ENCODE data around the gene COG3.
"Not testable (repeated sequence)": the region's sequence is repeated elsewhere in the genome, so short reads cannot be mapped to it uniquely, and the experiment has no call there.

COG3 gene, protein sequence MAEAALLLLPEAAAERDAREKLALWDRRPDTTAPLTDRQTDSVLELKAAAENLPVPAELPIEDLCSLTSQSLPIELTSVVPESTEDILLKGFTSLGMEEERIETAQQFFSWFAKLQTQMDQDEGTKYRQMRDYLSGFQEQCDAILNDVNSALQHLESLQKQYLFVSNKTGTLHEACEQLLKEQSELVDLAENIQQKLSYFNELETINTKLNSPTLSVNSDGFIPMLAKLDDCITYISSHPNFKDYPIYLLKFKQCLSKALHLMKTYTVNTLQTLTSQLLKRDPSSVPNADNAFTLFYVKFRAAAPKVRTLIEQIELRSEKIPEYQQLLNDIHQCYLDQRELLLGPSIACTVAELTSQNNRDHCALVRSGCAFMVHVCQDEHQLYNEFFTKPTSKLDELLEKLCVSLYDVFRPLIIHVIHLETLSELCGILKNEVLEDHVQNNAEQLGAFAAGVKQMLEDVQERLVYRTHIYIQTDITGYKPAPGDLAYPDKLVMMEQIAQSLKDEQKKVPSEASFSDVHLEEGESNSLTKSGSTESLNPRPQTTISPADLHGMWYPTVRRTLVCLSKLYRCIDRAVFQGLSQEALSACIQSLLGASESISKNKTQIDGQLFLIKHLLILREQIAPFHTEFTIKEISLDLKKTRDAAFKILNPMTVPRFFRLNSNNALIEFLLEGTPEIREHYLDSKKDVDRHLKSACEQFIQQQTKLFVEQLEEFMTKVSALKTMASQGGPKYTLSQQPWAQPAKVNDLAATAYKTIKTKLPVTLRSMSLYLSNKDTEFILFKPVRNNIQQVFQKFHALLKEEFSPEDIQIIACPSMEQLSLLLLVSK

DNA sequence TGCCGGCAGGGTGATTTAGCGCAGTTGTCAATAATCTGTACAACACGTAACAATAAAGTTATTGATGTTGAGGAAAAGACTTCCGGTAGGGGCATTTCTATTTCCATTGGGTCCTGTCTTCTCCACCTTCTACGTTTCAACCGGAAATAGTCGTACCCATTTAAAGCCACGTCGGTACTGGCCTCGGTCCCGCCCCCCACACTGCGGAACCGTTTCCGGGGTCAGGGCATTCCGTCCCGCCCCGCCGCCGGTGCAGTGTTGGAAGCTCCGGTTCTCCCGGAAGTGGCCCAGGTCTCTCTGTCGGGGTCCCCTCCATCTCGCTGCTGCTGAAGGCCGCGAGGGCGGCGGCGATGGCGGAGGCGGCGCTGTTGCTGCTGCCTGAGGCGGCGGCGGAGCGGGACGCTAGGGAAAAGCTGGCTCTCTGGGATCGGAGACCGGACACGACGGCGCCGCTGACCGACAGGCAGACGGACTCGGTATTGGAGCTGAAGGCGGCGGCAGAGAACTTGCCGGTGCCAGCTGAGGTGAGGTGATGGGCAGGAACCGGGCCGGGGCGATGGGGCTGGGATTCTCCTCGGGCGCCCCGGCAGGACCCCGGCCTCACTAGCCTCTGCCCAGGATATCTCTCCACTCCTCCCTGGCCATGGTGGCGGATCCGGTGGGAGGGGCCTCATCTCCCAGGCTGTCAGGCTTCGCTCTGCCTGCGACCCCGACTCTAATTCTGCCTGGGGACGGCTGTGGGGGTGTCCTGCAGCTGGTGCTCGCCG, at the start of gene COG3:
TSS of gene COG3 (plus strand) at position 253 of the 767 bp plus-strand sequence. CDS start at position 351, 98 bp downstream.
- DNase-seq (ENCODE audit: low read depth) = peak; percentile 92

DNA sequence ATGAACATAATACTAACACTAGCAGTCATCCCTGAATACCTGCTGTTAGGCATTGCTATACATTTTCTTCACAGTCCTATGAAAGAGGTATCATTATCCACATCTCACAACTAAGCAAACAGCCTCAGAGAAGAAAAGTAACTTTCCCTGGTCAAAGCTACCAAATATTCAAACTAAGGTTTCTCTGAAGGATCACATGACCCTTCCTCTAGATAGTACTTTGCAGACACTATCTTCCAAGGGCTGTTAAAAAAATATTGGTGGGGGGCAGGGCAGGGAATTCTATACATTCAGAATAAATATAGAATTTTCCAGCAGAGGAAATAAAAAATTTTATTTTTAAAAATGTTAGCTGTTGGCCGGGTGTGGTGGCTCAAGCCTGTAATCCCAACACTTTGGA, 49.6 kb upstream of the COG3 start:
- DNase-seq (ENCODE audit: low read depth) = no peak

- DNase-seq (ENCODE audit: low read depth) = no peak
Observed at GRCh38 chr13:45416516-45417128, 48.1 kb upstream of the COG3 start.

DNA sequence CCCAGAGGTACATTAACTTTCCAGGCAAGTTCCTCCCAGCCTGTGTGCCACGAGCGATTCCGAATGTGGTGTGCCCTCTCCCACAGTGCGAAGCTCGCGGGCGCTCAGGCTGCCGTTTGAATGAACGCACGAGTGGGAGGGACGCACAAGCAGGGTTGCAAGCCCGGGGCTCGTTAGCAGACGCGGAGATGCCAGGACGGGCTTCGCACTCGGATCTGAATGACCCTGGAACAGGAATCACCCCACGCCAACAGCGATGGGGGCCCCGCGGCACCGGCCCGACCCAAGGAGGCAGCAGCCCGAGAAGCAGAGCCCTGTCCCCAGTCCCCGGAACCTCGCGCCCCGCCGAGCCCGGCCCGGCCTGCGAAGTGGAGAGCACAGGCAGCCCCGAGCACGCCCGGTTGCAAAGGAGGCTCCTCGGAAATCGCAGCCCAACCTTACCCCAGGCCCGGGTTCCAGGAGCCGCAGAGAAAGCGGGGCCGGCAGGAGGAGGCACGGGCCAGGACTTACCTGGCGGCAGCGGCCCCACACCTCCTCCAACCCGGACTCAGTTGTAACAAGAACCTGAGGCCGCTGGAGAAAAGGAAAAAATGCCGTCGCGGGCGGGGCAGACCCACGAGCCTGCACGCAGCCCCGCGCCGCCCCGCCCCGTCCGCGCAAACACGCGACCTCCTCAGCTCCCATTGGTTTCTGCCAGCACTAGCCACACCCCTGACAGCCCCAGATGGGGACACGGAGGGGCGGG, 46.8 kb upstream of the COG3 start, which contains the start of gene SLC25A30:
TSS of gene SLC25A30 (minus strand) at position 584 of the 745 bp plus-strand sequence. CDS start 6,948 bp downstream, outside the sequence.
- DNase-seq (ENCODE audit: low read depth) = peak; percentile 87

DNA sequence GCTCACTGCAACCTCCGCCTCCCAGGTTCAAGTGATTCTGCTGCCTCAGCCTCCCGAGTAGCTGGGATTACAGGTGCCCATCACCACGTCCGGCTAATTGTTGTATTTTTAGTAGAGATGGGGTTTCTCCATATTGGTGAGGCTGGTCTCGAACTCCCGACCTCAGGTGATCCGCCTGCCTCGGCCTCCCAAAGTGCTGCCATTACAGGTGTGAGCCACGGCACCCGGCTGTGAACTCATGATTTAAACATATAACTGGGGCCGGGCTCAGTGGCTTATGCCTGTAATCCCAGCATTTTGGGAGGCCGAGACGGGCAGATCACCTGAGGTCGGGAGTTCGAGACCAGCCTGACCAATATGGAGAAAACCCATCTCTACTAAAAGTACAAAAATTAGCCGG, 45.4 kb upstream of the COG3 start:
- DNase-seq (ENCODE audit: low read depth) = not testable (repeated sequence)

- DNase-seq (ENCODE audit: low read depth) = no peak
Observed at GRCh38 chr13:45419945-45420344, 44.8 kb upstream of the COG3 start.

DNA sequence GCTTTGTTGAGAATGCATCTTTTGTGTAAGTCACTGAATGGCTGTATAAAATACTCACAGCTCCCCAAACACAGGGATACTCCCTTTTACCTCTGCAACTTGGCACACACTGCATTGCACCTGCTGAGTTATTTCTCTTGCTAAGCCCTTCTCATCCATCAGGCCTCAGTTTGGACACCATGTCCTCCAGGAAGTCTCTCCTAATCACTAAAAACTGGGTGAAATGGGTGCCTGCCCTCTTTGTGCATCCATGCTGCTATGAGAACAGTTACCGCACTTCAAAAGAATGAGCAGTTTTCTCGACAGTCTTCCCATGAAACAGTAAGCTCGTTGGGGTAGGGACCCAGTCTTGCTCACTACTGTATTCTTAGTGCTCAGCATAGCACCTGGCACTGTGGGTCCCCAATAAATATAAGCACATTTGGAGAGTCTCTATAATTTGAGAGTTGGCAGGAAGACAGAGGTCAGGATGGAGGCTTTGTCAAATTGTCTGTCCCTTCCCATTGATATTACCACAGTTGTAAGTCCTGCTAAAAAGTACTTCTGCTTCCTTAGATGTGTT, 41.9 kb upstream of the COG3 start:
- no peak for DNase-seq (ENCODE audit: low read depth)

DNA sequence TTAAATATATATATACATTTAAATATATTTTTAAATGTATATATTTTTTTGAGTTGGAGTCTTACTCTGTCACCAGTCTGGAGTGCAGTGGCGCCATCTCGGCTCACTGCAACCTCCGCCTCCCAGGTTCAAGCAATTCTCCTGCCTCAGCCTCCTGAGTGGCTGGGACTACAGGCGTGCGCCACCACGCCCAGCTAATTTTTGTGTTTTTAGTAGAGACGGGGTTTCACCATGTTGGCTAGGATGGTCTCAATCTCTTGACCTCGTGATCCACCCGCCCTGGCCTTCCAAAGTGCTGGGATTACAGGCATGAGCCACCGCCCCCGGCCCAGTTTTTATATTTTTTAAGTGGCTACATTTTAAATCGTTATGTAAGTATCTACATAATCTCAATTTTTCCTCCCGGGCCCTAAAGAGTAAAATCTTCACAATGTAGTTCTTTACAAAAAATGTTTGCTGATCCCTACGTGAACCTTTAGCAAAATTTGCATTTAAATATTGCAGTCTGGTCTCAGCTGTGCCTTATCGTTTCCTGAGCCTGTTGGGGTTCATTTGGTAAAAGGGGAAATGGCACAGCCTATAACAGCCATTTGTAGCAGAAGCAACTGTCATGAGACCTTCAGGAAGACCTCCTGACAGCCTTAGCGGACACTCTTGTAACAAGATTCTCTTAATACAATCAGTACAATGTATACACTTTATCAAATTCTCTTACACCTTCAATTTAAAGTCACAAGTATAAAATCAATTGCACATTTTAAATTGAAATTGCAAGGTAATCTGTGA, 38.5 kb upstream of the COG3 start:
- not testable (repeated sequence) for DNase-seq (ENCODE audit: low read depth)

- no peak for DNase-seq (ENCODE audit: low read depth)
Observed at GRCh38 chr13:45432737-45433380, 31.9 kb upstream of the COG3 start.

DNA sequence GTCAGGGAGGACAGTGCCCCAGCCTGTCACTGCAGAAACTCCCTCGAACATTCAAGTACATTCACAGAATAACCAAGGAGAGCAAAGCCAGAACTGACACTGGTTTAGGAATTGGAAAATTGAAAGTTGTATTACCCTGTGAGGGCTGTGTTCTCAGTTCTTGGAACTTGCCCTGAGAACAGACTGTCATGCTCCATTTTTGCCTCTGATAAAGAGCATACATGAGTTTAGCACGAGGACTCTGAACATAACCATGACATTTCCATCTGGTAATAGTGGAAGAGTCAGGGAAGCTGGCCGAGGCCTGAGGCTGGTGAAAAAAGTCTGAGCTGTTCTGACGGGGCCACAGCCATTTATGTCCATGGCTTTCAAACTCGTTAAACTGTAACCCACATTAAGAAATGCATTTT, 31.4 kb upstream of the COG3 start:
- no peak for DNase-seq (ENCODE audit: low read depth)

- DNase-seq (ENCODE audit: low read depth) = no peak
Observed at GRCh38 chr13:45434556-45435371, 30.0 kb upstream of the COG3 start.

GRCh38 chr13:45436332-45436731, 28.4 kb upstream of the COG3 start:
- DNase-seq (ENCODE audit: low read depth) = no peak

DNA sequence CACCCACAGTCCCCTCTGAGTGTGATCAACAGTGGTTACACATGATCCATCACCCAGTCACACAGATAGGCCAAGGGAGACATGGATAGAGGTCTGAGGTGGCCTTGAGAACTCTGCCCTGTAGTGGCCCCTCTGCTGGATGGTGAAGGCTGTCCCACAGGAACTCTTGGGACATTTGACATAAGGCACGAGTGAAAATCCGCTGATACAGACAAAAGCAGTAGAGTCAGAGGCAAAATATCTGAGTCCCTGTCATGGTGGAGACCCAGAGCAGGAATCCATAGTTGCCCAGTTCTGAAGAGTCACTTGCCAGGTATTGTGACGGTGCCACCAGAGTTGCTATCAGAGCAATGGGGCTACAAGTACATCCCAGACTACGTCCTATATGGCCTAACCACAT, 27.8 kb upstream of the COG3 start:
- DNase-seq (ENCODE audit: low read depth) = no peak

GRCh38 chr13:45437947-45438346, 26.8 kb upstream of the COG3 start:
- DNase-seq (ENCODE audit: low read depth) = no peak

DNA sequence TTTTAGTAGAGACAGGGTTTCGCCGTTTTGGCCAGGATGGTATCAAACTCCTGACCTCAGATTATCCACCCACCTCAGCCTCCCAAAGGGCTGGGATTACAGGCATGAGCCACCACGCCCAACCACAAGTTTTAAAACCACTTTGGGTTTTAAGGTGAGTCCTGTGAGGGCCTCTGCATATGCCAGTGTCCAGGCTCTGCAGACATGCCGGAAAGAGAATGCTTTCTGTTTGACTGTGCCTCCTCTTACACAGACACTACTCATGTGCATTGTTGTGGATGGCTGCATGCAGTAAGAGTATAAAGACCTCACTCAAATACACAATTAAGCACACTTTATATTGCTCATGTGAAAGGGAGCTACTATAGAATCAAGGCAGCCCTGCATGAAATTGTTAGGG, 25.7 kb upstream of the COG3 start:
- DNase-seq (ENCODE audit: low read depth) = no peak

- no peak for DNase-seq (ENCODE audit: low read depth)
Observed at GRCh38 chr13:45439781-45440462, 24.8 kb upstream of the COG3 start.

DNA sequence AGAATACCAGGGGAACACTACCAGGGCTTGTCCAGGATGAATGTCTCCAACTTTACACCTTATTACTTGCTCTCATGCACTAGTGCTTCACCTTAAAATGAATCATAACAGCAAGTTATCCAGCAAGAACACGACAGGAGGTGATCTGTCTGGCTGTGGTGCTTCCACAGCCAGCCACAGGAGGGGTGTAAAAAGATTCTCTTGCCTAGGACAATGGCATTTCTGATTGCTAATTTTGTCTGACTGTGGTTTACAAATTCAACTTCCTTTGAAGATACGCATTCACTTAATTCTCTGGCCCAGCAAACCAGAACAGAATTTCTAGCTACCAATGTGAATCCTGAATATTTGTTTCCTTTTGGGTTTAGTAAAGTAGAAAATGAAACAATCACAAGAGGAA, 23.1 kb upstream of the COG3 start:
- DNase-seq (ENCODE audit: low read depth) = no peak

DNA sequence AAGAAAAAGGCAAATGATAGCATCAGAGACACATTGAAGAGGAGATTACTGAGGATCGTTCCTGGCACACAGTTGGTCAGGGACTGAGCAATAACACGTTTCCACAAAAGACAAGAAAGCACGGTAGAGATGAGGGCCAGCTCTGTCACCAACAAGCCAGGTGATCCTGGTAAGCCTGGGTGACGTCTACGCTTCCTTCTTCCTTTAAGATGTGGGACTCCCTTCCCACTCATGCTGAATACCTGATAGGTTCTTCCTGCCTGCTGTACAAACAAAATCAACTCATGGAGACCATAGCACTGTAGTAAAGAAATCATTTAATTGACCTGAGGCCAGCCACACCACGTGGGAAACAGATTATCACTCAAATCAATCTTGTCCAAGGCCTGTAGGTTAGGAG, 19.7 kb upstream of the COG3 start:
- no peak for DNase-seq (ENCODE audit: low read depth)
